GM13976 (cell line): ENCODE data around the gene IFT43.

Experiments
- DNase-seq: peaks from one replicate; pipeline ENCODE4 v3.0.0; 2012; ENCODE audit warnings: low spot score
- CTCF ChIP-seq: IDR thresholded peaks from 2 replicates; pipeline ENCODE4 v1.5.1; 2012; ENCODE audit warnings: borderline replicate concordance, mild to moderate bottlenecking; ENCODE audit not compliant: insufficient read depth; ENCODE audit errors: extremely low read depth, missing control alignments, control extremely low read depth
- in situ Hi-C: fragments of 300-500 bp; cut with MboI; formaldehyde crosslinking; loops from one replicate; pipeline ENCODE4 v1.12.0; 2022; ENCODE audit warnings: low sequenced_read_pairs, mixed read lengths, inconsistent platforms; ENCODE audit not compliant: unreplicated experiment

Gene IFT43

GRCh38 chr14:75986439-75986765, 839 bp downstream of the IFT43 start:
- no peak for DNase-seq
- TF ChIP-seq CTCF, result no peak
- in situ Hi-C loops, result loop anchor here (10.0 kb wide), 1 partner anchor 272 kb away; no protein-coding TSS in a partner anchor

DNA sequence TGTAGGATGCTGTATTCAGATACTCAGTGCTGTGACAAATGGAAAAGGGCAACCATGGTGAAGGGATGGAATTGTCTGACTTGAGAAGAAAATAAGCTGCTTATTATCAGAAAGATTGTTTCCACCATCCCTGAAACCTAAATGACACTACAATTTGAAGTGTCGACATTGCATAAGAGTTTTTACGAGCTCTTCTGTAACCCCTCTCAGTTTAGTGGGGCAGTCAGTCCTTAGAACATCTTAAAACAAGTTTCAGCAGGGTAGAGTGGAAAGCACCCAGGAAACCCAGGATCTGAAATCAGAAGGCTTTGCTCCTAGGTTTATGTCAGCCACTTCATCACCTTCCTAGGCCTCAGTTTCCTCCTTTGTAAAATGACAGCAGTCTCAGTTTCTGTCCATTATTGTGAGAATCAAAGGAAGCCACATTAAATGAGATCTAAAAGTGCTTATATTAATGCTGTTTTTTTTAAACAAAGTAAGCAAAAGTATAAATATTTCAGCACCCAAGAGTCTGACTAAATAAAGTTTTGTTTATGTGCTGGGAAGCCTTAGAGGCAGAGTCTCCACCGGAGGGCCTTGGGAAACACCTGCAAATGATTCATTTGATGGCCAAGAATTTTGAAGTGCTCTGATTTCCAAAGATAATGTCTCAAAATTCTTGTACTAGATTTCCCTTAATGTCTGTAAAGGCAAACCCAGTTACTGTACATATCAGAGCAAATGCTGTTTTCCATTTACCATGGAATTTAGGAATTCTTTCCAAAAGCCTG, 1.8 kb downstream of the IFT43 start:
- TF ChIP-seq CTCF, result no peak
- in situ Hi-C loops, result loop anchor here (10.0 kb wide), 1 partner anchor 273 kb away; no protein-coding TSS in a partner anchor
- DNase-seq, result no peak

- no peak for DNase-seq
- no peak for TF ChIP-seq CTCF
- in situ Hi-C loops, result loop anchor here (10.0 kb wide), 1 partner anchor 274 kb away; no protein-coding TSS in a partner anchor
Observed at GRCh38 chr14:75989134-75989533, 3.6 kb downstream of the IFT43 start.

DNA sequence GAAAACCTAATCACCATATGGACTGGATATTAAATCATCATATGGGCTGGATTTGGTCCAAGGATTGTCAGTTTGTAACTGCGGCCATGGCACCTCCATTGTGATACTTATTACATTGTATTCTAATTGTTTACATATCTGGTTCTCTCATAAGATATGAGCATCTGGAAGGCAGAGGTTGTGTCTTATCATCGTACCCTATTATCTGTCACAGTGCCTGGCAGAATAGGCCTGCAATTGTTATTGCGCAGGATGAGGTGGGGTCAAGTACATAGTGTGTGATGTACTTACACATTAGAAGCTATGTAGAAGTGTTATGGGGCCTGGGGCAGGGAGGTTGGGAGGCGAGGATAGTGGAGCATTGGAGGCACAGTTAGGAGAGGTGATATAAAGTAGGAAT, 4.7 kb downstream of the IFT43 start:
- no peak for DNase-seq
- no peak for TF ChIP-seq CTCF
- in situ Hi-C loops, result no loop called here

- no peak for DNase-seq
- TF ChIP-seq CTCF, result no peak
- in situ Hi-C loops, result no loop called here
Observed at GRCh38 chr14:75991753-75992152, 6.2 kb downstream of the IFT43 start.

GRCh38 chr14:75993567-75994041, 8.0 kb downstream of the IFT43 start:
- in situ Hi-C loops, result no loop called here
- no peak for DNase-seq
- no peak for TF ChIP-seq CTCF
